ENCODE measurements around the gene NR2C2.

Gene NR2C2

GRCh38 chr3:14921811-14922705 lies 25.3 kb upstream of the NR2C2 start:
- no peak for DNase-seq

DNA sequence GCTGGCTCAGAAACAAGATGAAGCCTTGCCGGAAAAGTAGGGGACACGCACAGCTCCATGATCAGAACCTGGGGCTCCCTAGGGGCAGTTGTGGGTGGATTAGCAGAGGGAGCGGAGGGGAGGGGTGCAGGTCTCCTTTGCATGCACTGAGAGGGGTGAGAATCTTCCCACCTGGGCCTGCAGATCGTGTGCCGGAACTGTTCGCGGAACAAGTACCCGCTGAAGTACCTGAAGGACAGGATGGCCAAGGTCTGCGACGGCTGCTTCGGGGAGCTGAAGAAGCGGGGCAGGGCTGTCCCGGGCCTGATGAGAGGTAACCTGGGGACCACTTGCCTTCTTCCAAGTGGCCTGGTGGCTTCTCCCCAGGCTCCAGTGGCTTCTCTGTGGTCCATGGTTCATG lies 24.5 kb upstream of the NR2C2 start:
- no peak for DNase-seq

- no peak for DNase-seq
These were observed 23.9 kb upstream of the NR2C2 start for GRCh38 chr3:14923476-14923875.

GRCh38 chr3:14925729-14926591 lies 21.4 kb upstream of the NR2C2 start:
- DNase-seq = no peak

DNA sequence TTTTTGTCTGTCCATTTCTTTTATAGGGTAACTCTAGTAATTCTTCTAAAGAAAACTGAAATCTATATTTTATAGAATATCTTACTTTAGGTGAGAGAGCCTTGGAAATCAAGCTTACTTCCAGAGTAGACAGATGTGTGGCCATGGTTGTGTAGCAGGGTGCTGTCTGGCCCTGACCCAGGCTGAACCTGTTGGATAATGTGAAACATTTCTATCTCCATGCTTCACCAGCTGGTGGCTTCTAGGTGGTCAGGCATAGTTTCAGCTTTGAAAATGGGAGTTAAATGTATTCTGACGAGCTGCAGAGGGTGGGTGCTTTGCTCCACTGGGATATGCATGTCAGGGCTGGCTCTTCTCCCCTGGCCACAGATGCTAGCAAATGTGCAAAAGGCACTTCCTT lies 20.8 kb upstream of the NR2C2 start:
- DNase-seq = no peak

- no peak for DNase-seq
These were observed 20.1 kb upstream of the NR2C2 start for GRCh38 chr3:14927308-14927707.

DNA sequence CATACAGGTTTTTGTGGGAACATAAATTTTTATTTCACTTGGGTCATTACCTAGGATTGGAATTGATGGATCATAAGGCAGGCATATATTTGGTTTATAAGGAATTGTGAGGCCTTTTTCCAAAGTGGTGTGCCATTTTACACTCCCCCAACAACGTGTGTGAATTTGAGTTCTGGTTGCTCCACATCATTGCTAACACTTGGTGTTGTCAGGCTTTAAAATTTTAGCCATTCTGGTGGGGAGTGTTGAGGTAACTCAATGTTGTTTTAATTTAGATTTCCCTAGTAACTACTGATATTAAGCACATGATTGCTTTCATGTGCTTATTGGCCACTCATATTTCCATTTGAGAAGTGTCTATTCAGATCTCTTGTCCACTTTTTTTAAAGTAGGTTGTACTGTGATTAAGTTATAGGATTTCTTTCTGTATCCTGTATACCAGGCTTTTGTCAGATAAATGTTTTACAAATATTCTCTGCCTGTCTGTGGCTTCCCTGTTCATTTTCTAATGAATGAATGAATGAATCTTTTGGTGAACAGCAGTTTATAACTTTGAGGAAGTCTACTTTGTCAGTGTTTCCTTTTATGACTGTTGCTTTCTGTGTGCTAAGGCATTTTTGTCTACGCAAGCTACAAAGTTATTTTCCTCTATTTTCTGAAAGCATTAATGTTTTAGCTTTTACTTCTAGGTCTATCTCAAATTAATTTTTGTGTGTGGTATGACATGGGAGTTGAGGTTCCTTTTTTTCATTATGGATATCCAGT lies 17.9 kb upstream of the NR2C2 start:
- no peak for DNase-seq

GRCh38 chr3:14933820-14934425 lies 13.5 kb upstream of the NR2C2 start:
- no peak for DNase-seq

DNA sequence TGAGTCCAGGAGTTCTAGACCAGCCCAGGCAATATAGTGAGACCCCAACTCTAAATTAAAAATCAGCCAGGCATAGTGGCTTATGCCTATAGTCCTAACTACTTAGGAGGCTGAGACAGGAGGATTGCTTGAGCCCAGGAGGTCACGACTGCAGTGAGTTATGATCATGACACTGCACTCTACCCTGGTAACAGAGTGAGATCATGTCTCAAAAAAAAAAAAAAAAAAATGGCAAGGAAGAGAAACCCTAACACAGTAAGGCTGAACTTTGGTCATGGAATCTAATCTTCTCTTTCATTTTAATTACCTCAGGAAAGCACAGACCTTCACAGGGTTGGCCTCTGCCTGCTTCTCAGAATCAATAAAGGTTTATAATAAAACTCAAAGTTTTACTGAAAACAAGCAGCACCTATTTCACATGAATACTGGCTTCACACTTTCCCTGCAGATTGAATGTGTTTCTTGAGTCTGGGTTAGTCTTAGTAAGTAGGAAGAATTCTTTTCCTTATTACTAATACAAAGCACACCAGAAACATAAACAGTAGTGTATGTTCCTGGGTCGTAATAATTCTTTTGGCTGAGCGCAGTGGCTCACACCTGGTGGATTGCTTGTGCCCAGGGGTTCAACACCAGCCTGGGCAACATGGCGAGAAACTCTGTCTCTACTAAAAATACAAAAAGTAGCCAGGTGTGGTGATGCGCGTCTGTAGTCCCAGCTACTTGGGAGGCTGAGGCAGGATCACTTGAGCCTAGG lies 11.6 kb upstream of the NR2C2 start:
- DNase-seq = no peak

GRCh38 chr3:14938954-14939353 lies 8.4 kb upstream of the NR2C2 start:
- no peak for DNase-seq

GRCh38 chr3:14941871-14942270 lies 5.5 kb upstream of the NR2C2 start:
- no peak for DNase-seq

GRCh38 chr3:14943042-14943441 lies 4.3 kb upstream of the NR2C2 start:
- no peak for DNase-seq

DNA sequence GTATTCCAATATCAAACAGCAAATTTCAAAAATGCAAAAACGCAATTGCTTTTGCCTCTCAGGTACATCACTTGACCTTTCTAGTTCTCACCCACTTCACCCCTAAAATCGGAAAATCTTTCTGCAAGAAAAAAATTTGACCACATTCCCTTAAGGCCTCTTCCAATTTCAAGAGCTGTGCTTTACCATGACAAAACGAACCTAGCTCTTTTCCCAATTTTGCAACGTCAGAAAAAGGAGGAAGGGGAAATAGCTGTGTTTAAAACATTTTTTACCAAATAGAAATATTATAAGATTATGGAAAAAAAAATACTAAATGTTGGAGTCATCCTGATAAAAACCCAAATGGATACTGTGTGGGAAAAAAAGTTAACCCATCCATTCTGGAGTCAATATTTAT lies 1.1 kb upstream of the NR2C2 start:
- no peak for DNase-seq

GRCh38 chr3:14946739-14947099 lies 664 bp upstream of the NR2C2 start:
- DNase-seq = no peak

DNA sequence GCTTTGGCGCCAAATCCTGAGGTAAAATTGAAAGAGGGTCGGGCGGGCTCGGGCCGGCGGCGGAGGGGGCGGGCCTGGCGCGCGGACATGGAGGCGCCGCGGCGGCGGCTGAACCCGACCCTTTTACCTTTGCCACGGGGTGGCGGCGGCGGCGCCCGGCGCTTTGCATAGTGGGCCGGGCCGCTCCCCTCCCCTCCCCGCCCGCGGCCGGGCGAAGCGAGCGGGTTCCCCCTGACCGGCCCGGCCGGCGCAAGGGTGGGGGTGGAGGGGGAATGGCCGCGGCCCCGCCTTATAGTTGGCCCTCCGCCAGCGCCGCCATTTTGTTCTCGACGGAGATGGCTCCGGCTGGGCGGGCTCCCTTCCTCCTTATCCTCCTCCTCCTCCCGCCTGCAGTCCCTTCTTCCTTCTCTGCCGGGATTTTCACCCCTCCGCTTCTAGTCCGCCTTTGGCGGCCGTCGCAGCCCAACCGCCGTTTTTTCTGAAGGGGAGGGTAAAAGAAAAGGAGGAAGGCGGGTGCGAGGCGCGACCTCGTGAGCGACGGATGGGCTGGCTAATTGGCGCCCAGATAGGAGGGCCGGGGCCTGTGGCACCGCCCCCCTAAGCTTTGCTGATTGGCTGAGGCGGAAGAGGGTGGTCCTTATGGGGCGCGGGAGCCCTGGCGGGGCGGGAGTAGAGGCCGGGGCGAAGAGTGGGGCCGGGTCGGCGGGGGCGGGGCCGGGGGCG lies 664 bp downstream of the NR2C2 start:
- DNase-seq = peak; percentile 94

DNA sequence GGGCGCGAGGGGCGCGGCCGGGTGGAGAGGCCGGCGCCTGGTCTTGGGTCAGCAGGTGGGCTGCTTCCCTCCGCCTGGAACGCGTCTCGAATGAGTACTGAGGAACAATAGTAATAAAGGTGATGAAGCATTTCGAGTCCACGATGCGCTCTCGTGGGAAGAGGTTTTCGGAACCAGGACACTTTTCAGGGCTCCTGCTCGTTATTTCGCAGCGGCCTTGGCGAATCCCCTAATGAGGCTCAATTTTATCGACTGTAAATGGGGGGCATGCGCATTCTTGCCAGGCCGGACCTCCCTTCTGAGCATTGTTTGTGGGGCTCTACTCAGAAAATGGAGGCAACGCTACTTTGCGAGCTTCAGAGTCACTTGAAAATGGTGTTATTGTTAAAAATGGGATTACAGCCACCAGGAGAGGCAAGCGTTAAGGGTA lies 1.2 kb downstream of the NR2C2 start:
- no peak for DNase-seq

- DNase-seq = no peak
These were observed 1.7 kb downstream of the NR2C2 start for GRCh38 chr3:14949126-14949525.

GRCh38 chr3:14950274-14950673 lies 2.9 kb downstream of the NR2C2 start:
- DNase-seq = no peak

DNA sequence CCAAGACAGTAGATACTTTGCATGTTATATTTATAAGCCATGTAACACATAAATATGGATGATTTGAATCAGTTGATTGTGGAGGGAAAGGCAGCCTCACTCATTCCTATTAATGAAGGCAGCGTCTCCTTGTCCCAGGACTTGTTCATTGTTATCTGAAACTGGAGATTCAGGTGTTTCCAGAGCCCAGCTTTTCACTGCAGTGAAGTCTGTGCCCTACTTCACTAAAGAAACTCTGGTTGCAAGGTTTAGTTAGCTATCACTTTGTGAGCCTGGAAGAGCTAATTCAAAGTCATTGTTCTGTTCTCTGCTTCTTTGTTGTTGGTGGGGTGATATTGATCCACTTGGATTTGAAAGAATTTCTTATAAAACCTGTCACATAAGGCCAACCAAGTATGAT lies 9.8 kb downstream of the NR2C2 start:
- no peak for DNase-seq

DNA sequence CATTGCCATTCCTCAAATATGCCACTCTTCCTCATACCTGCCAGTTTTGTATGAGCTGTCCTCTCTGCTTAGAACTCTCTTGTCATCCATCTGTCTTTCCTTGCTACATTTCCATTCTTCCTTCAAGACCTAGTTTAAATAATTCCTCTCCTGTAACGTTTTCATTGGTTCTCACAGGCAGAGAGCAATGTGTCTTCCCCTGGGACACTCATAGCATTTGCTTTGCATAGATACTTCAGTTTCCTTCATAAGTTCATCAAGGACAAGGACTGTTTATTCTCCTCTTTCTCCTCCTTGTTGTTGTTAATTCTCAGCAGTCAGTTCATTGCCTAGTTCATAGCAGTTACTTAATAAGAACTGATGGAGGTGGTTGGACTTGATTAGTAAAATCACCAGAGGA lies 10.5 kb downstream of the NR2C2 start:
- no peak for DNase-seq

DNA sequence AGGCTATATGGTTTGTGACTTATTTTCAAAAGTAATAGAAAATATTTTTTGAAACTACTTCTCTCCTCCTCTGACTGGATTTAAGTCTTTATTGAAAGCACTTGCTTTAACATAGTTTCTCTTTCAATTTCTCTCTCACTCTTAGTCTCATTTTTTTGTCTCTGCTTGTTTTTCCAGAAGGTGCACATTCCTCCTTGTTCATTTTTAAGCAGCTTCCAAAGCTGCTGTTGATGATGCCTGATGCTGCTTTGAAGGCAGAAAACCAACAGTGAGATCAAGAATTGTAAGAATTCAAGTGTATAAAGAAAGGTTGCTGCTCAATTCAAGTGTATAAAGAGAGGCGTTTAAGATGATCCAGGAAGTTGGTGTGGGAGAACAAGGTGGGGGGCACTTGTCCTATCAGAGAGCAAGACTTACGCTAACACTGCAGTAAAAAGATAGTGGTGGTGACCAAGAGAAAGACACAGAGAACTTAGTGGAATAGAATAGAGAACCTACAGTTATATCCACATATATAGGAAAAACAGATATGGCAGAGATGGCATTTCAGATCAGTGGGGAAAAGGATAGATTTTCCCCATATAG lies 12.1 kb downstream of the NR2C2 start:
- DNase-seq = no peak

All from effector CD4-positive, alpha-beta T cell (primary cell).